K562 (cell line): ENCODE data around the gene MBP. TPM values are rescaled to one million over a fixed set of nuclear protein-coding genes. Genes with fewer than 3 reads are reported as not detected.

Experiments used
- ATAC-seq: fragments of 200-7000 bp; cut with Tn5 transposase; 3 replicates; pipeline ENCODE4 v1.9.1; 2020; ENCODE audit warnings: moderate library complexity
- BruUV-seq: library from RNA; stranded (reverse); fragments of 400-500 nt; replicated peaks from 2 replicates; lab custom pipeline; 2021; lab: Mats Ljungman, UMichigan
- CTCF ChIA-PET: fragments of 300-600 bp; formaldehyde crosslinking; extraction: SDS; loops from one replicate; lab custom pipeline; 2021; ENCODE audit warnings: low intra/inter-chr PET ratio; lab: Yijun Ruan, JAX
- POLR2A ChIA-PET: fragments of 300-600, 350-650 bp; sonication (Branson Sonifier 250); formaldehyde crosslinking; extraction: SDS; loops from one replicate; lab custom pipeline; 2021; ENCODE audit warnings: antibody characterized with exemption, inconsistent platforms; lab: Yijun Ruan, JAX
- DNase-seq, 4 experiments: peaks; one replicate each; pipeline versions ENCODE4 v3.0.0 to v3.0.0-alpha.2; 2011 to 2018; ENCODE audit warnings: low spot score in 3 of 4, mixed read lengths in 3 of 4; ENCODE audit errors: extremely low read depth in 1 of 4
- FAIRE-seq: peaks from 2 replicates; lab custom pipeline; 2011; peaks lifted over from hg19 to GRCh38; lab: Jason Lieb, UNC
- H2AFZ ChIP-seq: 2 replicates; pipeline ENCODE4 v1.6.0; 2011; ENCODE audit warnings: low read depth, low read length, control low read depth, inconsistent platforms
- H3K27ac ChIP-seq: fragments of 200-600 bp; 3 replicates; pipeline ENCODE4 v1.8.0; 2011; ENCODE audit warnings: low read depth, mild to moderate bottlenecking, control low read depth, inconsistent platforms, low read length, moderate library complexity, mixed read lengths; ENCODE audit errors: extremely low read depth
- H3K27me3 ChIP-seq, 2 experiments: fragments of 300-600 bp in 1 of 2; 2 replicates in 1 of 2; 3 replicates in 1 of 2; pipeline versions ENCODE4 v1.6.0 to v1.8.0; 2011; ENCODE audit warnings: inconsistent platforms in 2 of 2, low read length in 2 of 2, mild to moderate bottlenecking in 1 of 2, mixed read lengths in 1 of 2, moderate library complexity in 1 of 2; ENCODE audit not compliant: control insufficient read depth in 2 of 2, insufficient read depth in 2 of 2
- H3K36me3 ChIP-seq: fragments of 300-600 bp; 3 replicates; pipeline ENCODE4 v1.8.0; 2011; ENCODE audit warnings: mild to moderate bottlenecking, low read length, inconsistent platforms; ENCODE audit not compliant: control insufficient read depth, insufficient read depth
- H3K4me1 ChIP-seq, 2 experiments: fragments of 200-600 bp in 1 of 2; replicated peaks in 1 of 2; 2 replicates in 1 of 2; 3 replicates in 1 of 2; pipeline versions ENCODE4 v1.5.1 to v1.8.0; 2011; ENCODE audit warnings: inconsistent platforms in 2 of 2, low read length in 2 of 2, mild to moderate bottlenecking in 1 of 2, mixed read lengths in 1 of 2, moderate library complexity in 1 of 2; ENCODE audit not compliant: control insufficient read depth in 2 of 2, insufficient read depth in 2 of 2
- H3K4me2 ChIP-seq: 2 replicates; pipeline ENCODE4 v1.6.1; 2011; ENCODE audit warnings: low read length, control low read depth, inconsistent platforms, mixed read lengths; ENCODE audit not compliant: insufficient read depth
- H3K4me3 ChIP-seq: fragments of 200-600 bp; sonication (generic), shearing (Covaris generic); 2 replicates; pipeline ENCODE4 v1.5.1; 2016; ENCODE audit warnings: control low read depth, inconsistent platforms
- H3K79me2 ChIP-seq: fragments of 200-600 bp; 3 replicates; pipeline ENCODE4 v1.8.0; 2011; ENCODE audit warnings: low read length, inconsistent platforms; ENCODE audit not compliant: control insufficient read depth, insufficient read depth
- H3K9ac ChIP-seq, 2 experiments: 2 replicates each; pipeline versions ENCODE4 v1.6.0 to v1.6.1; 2011; ENCODE audit warnings: low read depth in 2 of 2, low read length in 2 of 2, control low read depth in 1 of 2, inconsistent platforms in 1 of 2, mild to moderate bottlenecking in 1 of 2, mixed read lengths in 1 of 2; ENCODE audit not compliant: insufficient read depth in 1 of 2
- H3K9me1 ChIP-seq: one replicate; pipeline ENCODE4 v1.6.0; 2011; ENCODE audit warnings: inconsistent platforms, mild to moderate bottlenecking, low read length, moderate library complexity; ENCODE audit not compliant: control insufficient read depth, insufficient read depth
- H3K9me3 ChIP-seq: replicated peaks from 2 replicates; pipeline ENCODE4 v1.5.1; 2011; ENCODE audit warnings: low read depth, low read length, inconsistent platforms; ENCODE audit not compliant: control insufficient read depth, insufficient read depth
- H4K20me1 ChIP-seq: replicated peaks from 2 replicates; pipeline ENCODE4 v1.6.1; 2011; ENCODE audit warnings: low read length, inconsistent platforms, mixed read lengths; ENCODE audit not compliant: control insufficient read depth, insufficient read depth
- CEBPB ChIP-seq: fragments of 450-650 bp; IDR thresholded peaks from 2 replicates; pipeline ENCODE4 v1.6.1; 2016; ENCODE audit warnings: missing genetic modification characterization, missing compliant biosample characterization
- CREB1 ChIP-seq, 2 experiments: sonication (generic) in 1 of 2; formaldehyde crosslinking in 1 of 2; IDR thresholded peaks; 2 replicates each; pipeline versions ENCODE4 v1.6.1 to v1.8.0; 2012 to 2022; ENCODE audit warnings: inconsistent platforms in 1 of 2, mild to moderate bottlenecking in 1 of 2, missing genetic modification reagents in 1 of 2, moderate library complexity in 1 of 2
- DEAF1 ChIP-seq: fragments of 450-650 bp; formaldehyde crosslinking; IDR thresholded peaks from 2 replicates; pipeline ENCODE4 v1.4.0; 2020; ENCODE audit warnings: mild to moderate bottlenecking, moderate library complexity
- DMBX1 ChIP-seq: fragments of 250-450 bp; sonication (Bioruptor Pico); IDR thresholded peaks from 2 replicates; pipeline ENCODE4 v1.8.0; 2022; ENCODE audit warnings: inconsistent platforms, mild to moderate bottlenecking, moderate library complexity, borderline replicate concordance
- FUS ChIP-seq: fragments of 200-400 bp; formaldehyde crosslinking; optimal IDR thresholded peaks from 2 replicates; pipeline ENCODE3; 2017; ENCODE audit warnings: low read depth, low read length
- IFI16 ChIP-seq: fragments of 250-450 bp; sonication (Bioruptor Pico); IDR thresholded peaks from 2 replicates; pipeline ENCODE4 v2.1.2; 2022; ENCODE audit warnings: mild to moderate bottlenecking, inconsistent platforms
- LARP7 ChIP-seq: fragments of 450-650 bp; IDR thresholded peaks from 2 replicates; pipeline ENCODE4 v1.6.1; 2016
- RBFOX2 ChIP-seq: fragments of 200-400 bp; formaldehyde crosslinking; IDR thresholded peaks from 2 replicates; pipeline ENCODE4 v1.6.1; 2017; ENCODE audit warnings: low read depth, mild to moderate bottlenecking, low read length, moderate library complexity
- SPI1 ChIP-seq: IDR thresholded peaks from 2 replicates; pipeline ENCODE4 v1.6.1; 2011; ENCODE audit warnings: low read depth, low read length, control low read depth, borderline replicate concordance
- TAF9B ChIP-seq: fragments of 450-650 bp; IDR thresholded peaks from 2 replicates; pipeline ENCODE4 v1.6.1; 2018; ENCODE audit warnings: mild to moderate bottlenecking; ENCODE audit not compliant: partially characterized antibody
- ZNF175 ChIP-seq: fragments of 200-800 bp; sonication (Bioruptor generic); IDR thresholded peaks from 2 replicates; pipeline ENCODE4 v1.6.1; 2016; ENCODE audit warnings: low read depth, mild to moderate bottlenecking, missing genetic modification characterization, missing compliant biosample characterization
- ZNF445 ChIP-seq: fragments of 250-450 bp; sonication (Bioruptor Pico); IDR thresholded peaks from 2 replicates; pipeline ENCODE4 v1.4.0; 2020; ENCODE audit warnings: low read depth, mild to moderate bottlenecking, moderate library complexity
- ZNF707 ChIP-seq: fragments of 250-450 bp; sonication (Bioruptor Pico); conservative IDR thresholded peaks from 2 replicates; pipeline ENCODE4 v1.8.0; 2022; ENCODE audit warnings: inconsistent platforms, mild to moderate bottlenecking, moderate library complexity
- ZNF766 ChIP-seq: fragments of 200-800 bp; sonication (Bioruptor generic); conservative IDR thresholded peaks from 2 replicates; pipeline ENCODE4 v1.6.1; 2016; ENCODE audit warnings: missing genetic modification characterization, missing compliant biosample characterization
- WGBS: fragments of 100-300 bp; shearing (Covaris generic); methylation state at CpG from one replicate; pipeline ENCODE4 v1.1.6; 2016; ENCODE audit warnings: low coverage, mixed read lengths; ENCODE audit not compliant: insufficient coverage; ENCODE audit errors: missing lambda C conversion rate; 5-methylcytosine and 5-hydroxymethylcytosine counted together
- in situ Hi-C: fragments of 300-500 bp; cut with MboI; formaldehyde crosslinking; loops from 4 replicates; pipeline ENCODE4 v1.15.0; 2018; ENCODE audit warnings: inconsistent platforms, mixed read lengths
- intact Hi-C: fragments of 100-400 bp; cut with micrococcal nuclease; formaldehyde crosslinking; loops from 2 replicates; pipeline ENCODE4 v1.14.2; 2022
- polyA plus RNA-seq, 8 experiments: library from polyadenylated mRNA; depleted of rRNA in 4 of 8; stranded (reverse) in 5 of 8; unstranded in 3 of 8; fragments of >200 nt; fragmentation: Nextera tagmentation in 2 of 8; fragmentation: Illumina TruSeq in 1 of 8; extraction: Ambion mirVana in 2 of 8; extraction: Trizol in 1 of 8; gene quantifications; 2 replicates each; pipeline versions ENCODE4 v1.2.1 to v1.2.3, GENCODE V29; 2011 to 2014; ENCODE audit warnings: inconsistent platforms in 1 of 8, missing spikeins in 1 of 8
- total RNA-seq, 7 experiments: library from RNA; depleted of rRNA in 6 of 7; stranded (reverse); fragments of >200 nt in 6 of 7; fragmentation: Illumina TruSeq in 2 of 7; extraction: Trizol in 2 of 7; gene quantifications; 2 replicates each; pipeline versions ENCODE4 v1.2.1 to v1.2.3, GENCODE V29; 2011 to 2021; ENCODE audit warnings: low replicate concordance in 1 of 7

The MBP gene
- total and polyA plus RNA-seq, 9 of the 15 experiments (the other 6 are each of a cell fraction or from before 2014, with no cell fraction given): 0.09 TPM; not detected in 8

- no peaks in the 10 kb centered on the region for H3K9me3 ChIP-seq
- in situ Hi-C loops: no loop called here
- TF ChIP-seq DMBX1 (no peak), DEAF1 (CRISPR knock-in tag) (no peak), ZNF445 (no peak), ZNF707 (CRISPR knock-in tag) (no peak), TAF9B (no peak), CEBPB (tag) (no peak), IFI16 (CRISPR knock-in tag) (no peak), SPI1 (no peak), RBFOX2 (no peak), CREB1 (IDR thresholded peaks at IDR 0.05) (no peak), CREB1 (CRISPR knock-in tag; IDR thresholded peaks at IDR 0.05) (no peak), LARP7 (no peak), ZNF766 (no peak), FUS (no peak), ZNF175 (CRISPR knock-in tag) (no peak)
- 75% methylated on average over 4 of the region's 4 CpGs for WGBS
- intact Hi-C loops: no loop called here
- ChIA-PET POLR2A (no interaction called here), CTCF (no interaction called here)
- no peaks in the 10 kb centered on the region for H3K9me1 ChIP-seq
- no peak overlapping the region for H3K4me2 ChIP-seq
- H3K79me2 ChIP-seq: no peaks in the 10 kb centered on the region
- no peak for FAIRE-seq
- no peak overlapping the region for H3K4me3 ChIP-seq
- no peaks in the 10 kb centered on the region for H3K27me3 ChIP-seq
- H2AFZ ChIP-seq: no peak overlapping the region
- no TSS peak for BruUV-seq
- no peak for ATAC-seq
- peaks cover 0 to 3% of the 10 kb centered on the region in 2 experiments; a peak in 3 of 5 replicates for H3K4me1 ChIP-seq
- no peak for DNase-seq
- H3K9ac ChIP-seq: no peak overlapping the region
- no peak overlapping the region for H3K27ac ChIP-seq
- H4K20me1 ChIP-seq: no peaks in the 10 kb centered on the region
- peaks cover 3% of the 10 kb centered on the region; the same call in 1 of the 3 replicates for H3K36me3 ChIP-seq
Observed at GRCh38 chr18:76952747-76953146, 179.8 kb downstream of the MBP start.
